C4-2B (cell line): ENCODE results near the gene SHB.

Source experiments
- ZFX ChIP-seq: fragments of 450-650 bp; IDR thresholded peaks from 2 replicates; pipeline ENCODE4 v1.6.1; 2017
- TF ChIP-seq, protein P1 (sequence below): fragments of 450-650 bp; conservative IDR thresholded peaks from 2 replicates; pipeline ENCODE4 v1.5.1; 2017; ENCODE audit warnings: mild to moderate bottlenecking

DNA sequence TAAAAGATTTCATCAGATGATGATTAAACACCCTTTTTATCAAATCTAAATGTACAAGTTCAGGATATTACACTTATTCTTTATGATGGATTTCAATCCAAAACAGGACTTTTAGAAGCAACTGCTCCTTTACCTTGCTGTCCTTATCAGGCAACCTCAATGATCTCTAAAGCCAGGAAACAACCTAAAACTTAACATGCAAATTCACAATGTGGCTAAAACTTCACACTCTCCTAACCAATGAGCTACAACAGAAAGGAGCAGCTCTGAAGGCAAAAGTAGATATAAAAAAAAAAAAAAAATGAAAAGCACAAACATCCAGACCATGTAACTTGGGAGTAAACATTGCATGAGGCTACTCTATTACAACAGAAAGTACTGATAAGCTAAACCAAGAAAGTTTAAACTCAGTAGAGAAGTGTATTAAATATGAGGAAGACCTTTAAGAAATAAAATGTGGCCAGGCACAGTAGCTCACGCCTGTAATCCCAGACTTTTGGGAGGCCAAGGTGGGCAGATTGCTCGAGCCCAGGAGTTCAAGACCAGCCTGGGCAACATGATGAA is 188.0 kb downstream of the SHB start:
- TF ChIP-seq, protein P1, sequence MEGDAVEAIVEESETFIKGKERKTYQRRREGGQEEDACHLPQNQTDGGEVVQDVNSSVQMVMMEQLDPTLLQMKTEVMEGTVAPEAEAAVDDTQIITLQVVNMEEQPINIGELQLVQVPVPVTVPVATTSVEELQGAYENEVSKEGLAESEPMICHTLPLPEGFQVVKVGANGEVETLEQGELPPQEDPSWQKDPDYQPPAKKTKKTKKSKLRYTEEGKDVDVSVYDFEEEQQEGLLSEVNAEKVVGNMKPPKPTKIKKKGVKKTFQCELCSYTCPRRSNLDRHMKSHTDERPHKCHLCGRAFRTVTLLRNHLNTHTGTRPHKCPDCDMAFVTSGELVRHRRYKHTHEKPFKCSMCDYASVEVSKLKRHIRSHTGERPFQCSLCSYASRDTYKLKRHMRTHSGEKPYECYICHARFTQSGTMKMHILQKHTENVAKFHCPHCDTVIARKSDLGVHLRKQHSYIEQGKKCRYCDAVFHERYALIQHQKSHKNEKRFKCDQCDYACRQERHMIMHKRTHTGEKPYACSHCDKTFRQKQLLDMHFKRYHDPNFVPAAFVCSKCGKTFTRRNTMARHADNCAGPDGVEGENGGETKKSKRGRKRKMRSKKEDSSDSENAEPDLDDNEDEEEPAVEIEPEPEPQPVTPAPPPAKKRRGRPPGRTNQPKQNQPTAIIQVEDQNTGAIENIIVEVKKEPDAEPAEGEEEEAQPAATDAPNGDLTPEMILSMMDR, result no peak
- no peak for TF ChIP-seq ZFX
